K562 (cell line): ENCODE data around the gene DPEP1. TPM values are rescaled to one million over a fixed set of nuclear protein-coding genes. Genes with fewer than 3 reads are reported as not detected.
A peak's percentile ranks its signal among the peaks of the same experiment; 100 is the strongest.

Source experiments
- ATF4 ChIP-seq: fragments of 450-650 bp; formaldehyde crosslinking; IDR thresholded peaks from 2 replicates; pipeline ENCODE4 v1.4.0; 2022; ENCODE audit warnings: mild to moderate bottlenecking, moderate library complexity
- BCL6 ChIP-seq: fragments of 250-450 bp; sonication (Bioruptor Pico); IDR thresholded peaks from 2 replicates; pipeline ENCODE4 v1.4.0; 2020
- CBFA2T3 ChIP-seq: fragments of 450-650 bp; IDR thresholded peaks from 2 replicates; pipeline ENCODE4 v1.6.1; 2017
- CBX3 ChIP-seq, 2 experiments: IDR thresholded peaks; 1 replicate in 1 of 2; 2 replicates in 1 of 2; pipeline ENCODE4 v1.6.1; 2012; ENCODE audit warnings: inconsistent platforms in 2 of 2, low read length in 2 of 2, borderline replicate concordance in 1 of 2, control low read depth in 1 of 2
- CCNT2 ChIP-seq: IDR thresholded peaks from 2 replicates; pipeline ENCODE4 v1.6.1; 2011; ENCODE audit warnings: borderline replicate concordance, low read depth, mild to moderate bottlenecking, moderate library complexity, mixed read lengths, low read length; ENCODE audit not compliant: insufficient read length; ENCODE audit errors: extremely low read depth
- HDAC3 ChIP-seq: fragments of 450-650 bp; IDR thresholded peaks from 2 replicates; pipeline ENCODE4 v1.6.1; 2018; ENCODE audit warnings: borderline replicate concordance, mild to moderate bottlenecking, moderate library complexity; ENCODE audit not compliant: partially characterized antibody
- HMGN3 ChIP-seq: IDR thresholded peaks from 2 replicates; pipeline ENCODE4 v1.6.1; 2011; ENCODE audit warnings: borderline replicate concordance, low read depth, mild to moderate bottlenecking, mixed read lengths, low read length; ENCODE audit not compliant: insufficient read length; ENCODE audit errors: extremely low read depth
- HNRNPL ChIP-seq: fragments of 200-400 bp; formaldehyde crosslinking; IDR thresholded peaks from 2 replicates; pipeline ENCODE4 v1.6.1; 2017; ENCODE audit warnings: low read depth, mild to moderate bottlenecking, low read length
- KDM1A ChIP-seq, 2 experiments: fragments of 450-650 bp; IDR thresholded peaks; 2 replicates each; pipeline ENCODE4 v1.6.1; 2016; ENCODE audit warnings: mild to moderate bottlenecking in 2 of 2
- PHB ChIP-seq: fragments of 250-450 bp; sonication (Bioruptor Pico); IDR thresholded peaks from 2 replicates; pipeline ENCODE4 v1.5.0; 2021
- PTBP1 ChIP-seq: fragments of 200-400 bp; formaldehyde crosslinking; IDR thresholded peaks from 2 replicates; pipeline ENCODE4 v1.6.1; 2017; ENCODE audit warnings: low read depth, low read length
- RBM34 ChIP-seq: fragments of 200-400 bp; formaldehyde crosslinking; IDR thresholded peaks from 2 replicates; pipeline ENCODE4 v1.6.1; 2018; ENCODE audit warnings: low read length, borderline replicate concordance; ENCODE audit not compliant: insufficient read depth
- RUNX1 ChIP-seq: sonication (generic); IDR thresholded peaks from 2 replicates; pipeline ENCODE4 v1.6.1; 2016; ENCODE audit warnings: antibody characterized with exemption, low read depth
- SNAPC5 ChIP-seq: fragments of 250-450 bp; sonication (Bioruptor Pico); IDR thresholded peaks from 2 replicates; pipeline ENCODE4 v1.8.0; 2021; ENCODE audit warnings: moderate library complexity, mild to moderate bottlenecking, inconsistent platforms
- TCFL5 ChIP-seq: fragments of 250-450 bp; sonication (Bioruptor Pico); conservative IDR thresholded peaks from 2 replicates; pipeline ENCODE4 v1.6.1; 2021; ENCODE audit warnings: mild to moderate bottlenecking, moderate library complexity, matching md5 sums
- TFAP4 ChIP-seq: sonication (generic); formaldehyde crosslinking; IDR thresholded peaks from 2 replicates; pipeline ENCODE4 v1.8.0; 2022; ENCODE audit warnings: missing genetic modification reagents, mild to moderate bottlenecking, moderate library complexity, borderline replicate concordance
- ZBED1 ChIP-seq: IDR thresholded peaks from 2 replicates; pipeline ENCODE4 v1.6.1; 2014
- ZHX1 ChIP-seq: fragments of 150-350 bp; conservative IDR thresholded peaks from 2 replicates; pipeline ENCODE4 v1.6.1; 2014; ENCODE audit warnings: low read length
- ZNF282 ChIP-seq: sonication (generic); formaldehyde crosslinking; IDR thresholded peaks from 2 replicates; pipeline ENCODE4 v1.8.1; 2023; ENCODE audit warnings: missing genetic modification reagents
- polyA plus RNA-seq, 8 experiments: library from polyadenylated mRNA; depleted of rRNA in 4 of 8; stranded (reverse) in 5 of 8; unstranded in 3 of 8; fragments of >200 nt; fragmentation: Nextera tagmentation in 2 of 8; fragmentation: Illumina TruSeq in 1 of 8; extraction: Ambion mirVana in 2 of 8; extraction: Trizol in 1 of 8; gene quantifications; 2 replicates each; pipeline versions ENCODE4 v1.2.1 to v1.2.3, GENCODE V29; 2011 to 2014; ENCODE audit warnings: inconsistent platforms in 1 of 8, missing spikeins in 1 of 8
- total RNA-seq, 7 experiments: library from RNA; depleted of rRNA in 6 of 7; stranded (reverse); fragments of >200 nt in 6 of 7; fragmentation: Illumina TruSeq in 2 of 7; extraction: Trizol in 2 of 7; gene quantifications; 2 replicates each; pipeline versions ENCODE4 v1.2.1 to v1.2.3, GENCODE V29; 2011 to 2021; ENCODE audit warnings: low replicate concordance in 1 of 7
- TF ChIP-seq, protein P1 (sequence below): fragments of 450-650 bp; IDR thresholded peaks from 2 replicates; pipeline ENCODE4 v1.6.1; 2017; ENCODE audit warnings: antibody characterized with exemption
- TF ChIP-seq, protein P2 (sequence below): sonication (generic); formaldehyde crosslinking; IDR thresholded peaks from 2 replicates; pipeline ENCODE4 v1.8.1; 2022; ENCODE audit warnings: missing genetic modification reagents

DPEP1 gene
- total and polyA plus RNA-seq, 9 of the 15 experiments (the other 6 are each of a cell fraction or from before 2014, with no cell fraction given): 0.14 to 0.31 (median 0.20) TPM; not detected in 6

GRCh38 chr16:89686520-89687091 is 73.2 kb downstream of the DPEP1 start, which contains the start of gene CDK10 (continued):
- no peak for TF ChIP-seq SNAPC5 (CRISPR knock-in tag)
- no peak for TF ChIP-seq KDM1A (IDR thresholded peaks at IDR 0.05)
- TF ChIP-seq TFAP4: peak; percentile 74
- TF ChIP-seq PTBP1: no peak
- TF ChIP-seq, protein P1, sequence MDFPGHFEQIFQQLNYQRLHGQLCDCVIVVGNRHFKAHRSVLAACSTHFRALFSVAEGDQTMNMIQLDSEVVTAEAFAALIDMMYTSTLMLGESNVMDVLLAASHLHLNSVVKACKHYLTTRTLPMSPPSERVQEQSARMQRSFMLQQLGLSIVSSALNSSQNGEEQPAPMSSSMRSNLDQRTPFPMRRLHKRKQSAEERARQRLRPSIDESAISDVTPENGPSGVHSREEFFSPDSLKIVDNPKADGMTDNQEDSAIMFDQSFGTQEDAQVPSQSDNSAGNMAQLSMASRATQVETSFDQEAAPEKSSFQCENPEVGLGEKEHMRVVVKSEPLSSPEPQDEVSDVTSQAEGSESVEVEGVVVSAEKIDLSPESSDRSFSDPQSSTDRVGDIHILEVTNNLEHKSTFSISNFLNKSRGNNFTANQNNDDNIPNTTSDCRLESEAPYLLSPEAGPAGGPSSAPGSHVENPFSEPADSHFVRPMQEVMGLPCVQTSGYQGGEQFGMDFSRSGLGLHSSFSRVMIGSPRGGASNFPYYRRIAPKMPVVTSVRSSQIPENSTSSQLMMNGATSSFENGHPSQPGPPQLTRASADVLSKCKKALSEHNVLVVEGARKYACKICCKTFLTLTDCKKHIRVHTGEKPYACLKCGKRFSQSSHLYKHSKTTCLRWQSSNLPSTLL: no peak
- TF ChIP-seq ATF4 (CRISPR knock-in tag): no peak
- no peak for TF ChIP-seq ZBED1
- TF ChIP-seq TCFL5 (CRISPR knock-in tag): no peak
- TF ChIP-seq RUNX1: no peak
- TF ChIP-seq, protein P2, sequence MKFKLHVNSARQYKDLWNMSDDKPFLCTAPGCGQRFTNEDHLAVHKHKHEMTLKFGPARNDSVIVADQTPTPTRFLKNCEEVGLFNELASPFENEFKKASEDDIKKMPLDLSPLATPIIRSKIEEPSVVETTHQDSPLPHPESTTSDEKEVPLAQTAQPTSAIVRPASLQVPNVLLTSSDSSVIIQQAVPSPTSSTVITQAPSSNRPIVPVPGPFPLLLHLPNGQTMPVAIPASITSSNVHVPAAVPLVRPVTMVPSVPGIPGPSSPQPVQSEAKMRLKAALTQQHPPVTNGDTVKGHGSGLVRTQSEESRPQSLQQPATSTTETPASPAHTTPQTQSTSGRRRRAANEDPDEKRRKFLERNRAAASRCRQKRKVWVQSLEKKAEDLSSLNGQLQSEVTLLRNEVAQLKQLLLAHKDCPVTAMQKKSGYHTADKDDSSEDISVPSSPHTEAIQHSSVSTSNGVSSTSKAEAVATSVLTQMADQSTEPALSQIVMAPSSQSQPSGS (CRISPR knock-in tag): no peak
- peak; percentile 41 for TF ChIP-seq HMGN3
- no peak; a peak in 1 of 3 replicates for TF ChIP-seq CBX3 (IDR thresholded peaks at IDR 0.05; ENCODE audit: borderline replicate concordance in 1 of 2, low read length in 2 of 2)
- no peak for TF ChIP-seq CCNT2
- no peak for TF ChIP-seq RBM34
- no peak for TF ChIP-seq HDAC3
- TF ChIP-seq ZNF282 (CRISPR knock-in tag): no peak
- peak; percentile 11; the same call in 1 of the 2 replicates for TF ChIP-seq HNRNPL
- no peak for TF ChIP-seq BCL6 (CRISPR knock-in tag)
- TF ChIP-seq PHB: no peak
- no peak for TF ChIP-seq ZHX1
- no peak for TF ChIP-seq CBFA2T3
